ENCODE data around the gene DTYMK.

DNA sequence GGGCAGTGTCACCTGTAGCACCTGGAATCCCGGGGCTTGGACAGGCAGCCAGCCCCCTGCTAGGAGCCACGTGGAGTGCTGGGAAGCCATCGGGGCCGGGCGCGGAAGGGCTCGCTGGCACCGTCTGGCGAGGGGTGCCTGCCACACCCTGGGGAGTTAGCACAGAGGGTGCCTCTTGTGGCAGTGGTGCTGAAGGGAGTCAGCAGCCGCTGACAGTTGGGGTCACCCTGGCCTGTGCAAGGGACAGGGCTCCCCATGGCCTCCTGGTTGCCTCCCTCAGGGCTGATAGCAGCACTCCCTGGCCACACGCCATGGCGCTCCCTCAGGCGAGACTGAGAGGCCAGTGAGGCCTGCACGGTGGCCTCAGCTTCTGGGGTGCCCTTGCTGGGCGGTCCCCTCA is 33.9 kb upstream of the DTYMK start:
- TF ChIP-seq, protein P1, sequence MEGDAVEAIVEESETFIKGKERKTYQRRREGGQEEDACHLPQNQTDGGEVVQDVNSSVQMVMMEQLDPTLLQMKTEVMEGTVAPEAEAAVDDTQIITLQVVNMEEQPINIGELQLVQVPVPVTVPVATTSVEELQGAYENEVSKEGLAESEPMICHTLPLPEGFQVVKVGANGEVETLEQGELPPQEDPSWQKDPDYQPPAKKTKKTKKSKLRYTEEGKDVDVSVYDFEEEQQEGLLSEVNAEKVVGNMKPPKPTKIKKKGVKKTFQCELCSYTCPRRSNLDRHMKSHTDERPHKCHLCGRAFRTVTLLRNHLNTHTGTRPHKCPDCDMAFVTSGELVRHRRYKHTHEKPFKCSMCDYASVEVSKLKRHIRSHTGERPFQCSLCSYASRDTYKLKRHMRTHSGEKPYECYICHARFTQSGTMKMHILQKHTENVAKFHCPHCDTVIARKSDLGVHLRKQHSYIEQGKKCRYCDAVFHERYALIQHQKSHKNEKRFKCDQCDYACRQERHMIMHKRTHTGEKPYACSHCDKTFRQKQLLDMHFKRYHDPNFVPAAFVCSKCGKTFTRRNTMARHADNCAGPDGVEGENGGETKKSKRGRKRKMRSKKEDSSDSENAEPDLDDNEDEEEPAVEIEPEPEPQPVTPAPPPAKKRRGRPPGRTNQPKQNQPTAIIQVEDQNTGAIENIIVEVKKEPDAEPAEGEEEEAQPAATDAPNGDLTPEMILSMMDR (conservative IDR thresholded peaks at IDR 0.05): no peak
- no peak for TF ChIP-seq ZFX (IDR thresholded peaks at IDR 0.05)
